SK-N-SH treated with all-trans-retinoic acid at 6 μM for 48 hours (cell line): ENCODE measurements around the gene PLA2G6.

ENCODE experiments used
- ATAC-seq: fragments of 200-7000 bp; cut with Tn5 transposase; 3 replicates; pipeline ENCODE4 v1.9.1; 2020; ENCODE audit warnings: mild to moderate bottlenecking, moderate library complexity
- ARNTL ChIP-seq: fragments of 450-650 bp; formaldehyde crosslinking; IDR thresholded peaks from 2 replicates; pipeline ENCODE4 v1.5.0; 2020; ENCODE audit warnings: low read depth, mild to moderate bottlenecking, moderate library complexity, borderline replicate concordance
- BACH2 ChIP-seq: fragments of 250-450 bp; sonication (Bioruptor Pico); IDR thresholded peaks from 2 replicates; pipeline ENCODE4 v1.9.0; 2021; ENCODE audit warnings: mild to moderate bottlenecking, borderline replicate concordance
- ESRRG ChIP-seq: fragments of 250-450 bp; sonication (Bioruptor Pico); IDR thresholded peaks from 2 replicates; pipeline ENCODE4 v1.6.1; 2021; ENCODE audit warnings: mild to moderate bottlenecking
- ISL1 ChIP-seq: fragments of 250-450 bp; sonication (Bioruptor Pico); IDR thresholded peaks from 2 replicates; pipeline ENCODE4 v2.1.2; 2022; ENCODE audit warnings: mild to moderate bottlenecking, moderate library complexity
- OSR1 ChIP-seq: fragments of 250-450 bp; sonication (Bioruptor Pico); IDR thresholded peaks from 2 replicates; pipeline ENCODE4 v1.8.0; 2022; ENCODE audit warnings: moderate library complexity, mild to moderate bottlenecking, inconsistent platforms
- PPARA ChIP-seq: fragments of 250-450 bp; sonication (Bioruptor Pico); IDR thresholded peaks from 2 replicates; pipeline ENCODE4 v1.5.0; 2020; ENCODE audit warnings: mild to moderate bottlenecking, borderline replicate concordance
- RARB ChIP-seq: fragments of 250-450 bp; sonication (Bioruptor Pico); IDR thresholded peaks from 2 replicates; pipeline ENCODE4 v1.8.0; 2021; ENCODE audit warnings: mild to moderate bottlenecking, moderate library complexity
- SNAI2 ChIP-seq: fragments of 250-450 bp; sonication (Bioruptor Pico); IDR thresholded peaks from 2 replicates; pipeline ENCODE4 v1.5.0; 2020; ENCODE audit warnings: mild to moderate bottlenecking, moderate library complexity
- TCF4 ChIP-seq: fragments of 250-450 bp; sonication (Bioruptor Pico); IDR thresholded peaks from 2 replicates; pipeline ENCODE4 v1.8.0; 2021; ENCODE audit warnings: mild to moderate bottlenecking, moderate library complexity, borderline replicate concordance
- TOX ChIP-seq: fragments of 250-450 bp; sonication (Bioruptor Pico); IDR thresholded peaks from 2 replicates; pipeline ENCODE4 v1.8.0; 2021; ENCODE audit warnings: mild to moderate bottlenecking, moderate library complexity, borderline replicate concordance
- ZC3H10 ChIP-seq: fragments of 250-450 bp; sonication (Bioruptor Pico); IDR thresholded peaks from 2 replicates; pipeline ENCODE4 v1.5.1; 2021; ENCODE audit warnings: mild to moderate bottlenecking, moderate library complexity
- ZFP3 ChIP-seq: fragments of 250-450 bp; sonication (Bioruptor Pico); IDR thresholded peaks from 2 replicates; pipeline ENCODE4 v1.5.0; 2020; ENCODE audit warnings: mild to moderate bottlenecking, moderate library complexity
- ZFP30 ChIP-seq: fragments of 450-650 bp; formaldehyde crosslinking; IDR thresholded peaks from 2 replicates; pipeline ENCODE4 v1.5.0; 2022; ENCODE audit warnings: mild to moderate bottlenecking, moderate library complexity
- ZNF565 ChIP-seq: fragments of 450-650 bp; formaldehyde crosslinking; conservative IDR thresholded peaks from 2 replicates; pipeline ENCODE4 v1.5.0; 2020; ENCODE audit warnings: low read depth, mild to moderate bottlenecking, moderate library complexity
- ZNF70 ChIP-seq: fragments of 450-650 bp; formaldehyde crosslinking; IDR thresholded peaks from 2 replicates; pipeline ENCODE4 v1.5.0; 2020; ENCODE audit warnings: mild to moderate bottlenecking, moderate library complexity
- TF ChIP-seq, protein P1 (sequence below): fragments of 250-450 bp; sonication (Bioruptor Pico); IDR thresholded peaks from 2 replicates; pipeline ENCODE4 v1.8.0; 2020; ENCODE audit warnings: mild to moderate bottlenecking, moderate library complexity, borderline replicate concordance
- TF ChIP-seq, protein P2 (sequence below): fragments of 250-450 bp; sonication (Bioruptor Pico); IDR thresholded peaks from 2 replicates; pipeline ENCODE4 v1.8.0; 2021; ENCODE audit warnings: low read depth, mild to moderate bottlenecking, moderate library complexity, borderline replicate concordance
- TF ChIP-seq, protein P3 (sequence below): fragments of 250-450 bp; sonication (Bioruptor Pico); IDR thresholded peaks from 2 replicates; pipeline ENCODE4 v1.5.1; 2020; ENCODE audit warnings: low read depth, mild to moderate bottlenecking, moderate library complexity
- TF ChIP-seq, protein P4 (sequence below): fragments of 250-450 bp; sonication (Bioruptor Pico); IDR thresholded peaks from 2 replicates; pipeline ENCODE4 v1.5.1; 2021; ENCODE audit warnings: mild to moderate bottlenecking, moderate library complexity

Gene PLA2G6

DNA sequence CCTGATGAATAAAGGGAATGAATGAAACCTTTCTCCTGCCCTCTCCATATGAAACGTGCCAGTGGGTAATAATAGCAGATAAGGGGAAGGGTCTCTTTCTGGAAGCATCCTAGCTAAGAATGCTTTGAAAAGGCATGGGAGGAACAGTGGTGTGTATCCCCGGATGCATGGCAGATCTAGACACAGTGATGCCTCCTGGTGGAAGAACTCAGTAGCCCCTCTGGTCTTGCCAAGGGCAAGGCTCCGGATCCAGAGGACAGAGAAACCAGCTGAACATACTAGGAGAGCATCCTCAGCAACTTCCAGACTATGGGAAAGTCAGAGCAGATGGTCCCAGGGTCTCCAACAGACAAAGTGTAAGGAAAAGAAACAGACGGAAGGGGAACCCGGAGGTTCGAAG lies 77.5 kb downstream of the PLA2G6 start:
- TF ChIP-seq, protein P1, sequence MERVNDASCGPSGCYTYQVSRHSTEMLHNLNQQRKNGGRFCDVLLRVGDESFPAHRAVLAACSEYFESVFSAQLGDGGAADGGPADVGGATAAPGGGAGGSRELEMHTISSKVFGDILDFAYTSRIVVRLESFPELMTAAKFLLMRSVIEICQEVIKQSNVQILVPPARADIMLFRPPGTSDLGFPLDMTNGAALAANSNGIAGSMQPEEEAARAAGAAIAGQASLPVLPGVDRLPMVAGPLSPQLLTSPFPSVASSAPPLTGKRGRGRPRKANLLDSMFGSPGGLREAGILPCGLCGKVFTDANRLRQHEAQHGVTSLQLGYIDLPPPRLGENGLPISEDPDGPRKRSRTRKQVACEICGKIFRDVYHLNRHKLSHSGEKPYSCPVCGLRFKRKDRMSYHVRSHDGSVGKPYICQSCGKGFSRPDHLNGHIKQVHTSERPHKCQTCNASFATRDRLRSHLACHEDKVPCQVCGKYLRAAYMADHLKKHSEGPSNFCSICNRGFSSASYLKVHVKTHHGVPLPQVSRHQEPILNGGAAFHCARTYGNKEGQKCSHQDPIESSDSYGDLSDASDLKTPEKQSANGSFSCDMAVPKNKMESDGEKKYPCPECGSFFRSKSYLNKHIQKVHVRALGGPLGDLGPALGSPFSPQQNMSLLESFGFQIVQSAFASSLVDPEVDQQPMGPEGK (CRISPR knock-in tag), result no peak
- no peak for TF ChIP-seq PPARA (CRISPR knock-in tag)
- no peak for TF ChIP-seq ARNTL (CRISPR knock-in tag)
- TF ChIP-seq ZFP3 (CRISPR knock-in tag), result no peak
- no peak for TF ChIP-seq ZFP30 (CRISPR knock-in tag)
- TF ChIP-seq, protein P2, sequence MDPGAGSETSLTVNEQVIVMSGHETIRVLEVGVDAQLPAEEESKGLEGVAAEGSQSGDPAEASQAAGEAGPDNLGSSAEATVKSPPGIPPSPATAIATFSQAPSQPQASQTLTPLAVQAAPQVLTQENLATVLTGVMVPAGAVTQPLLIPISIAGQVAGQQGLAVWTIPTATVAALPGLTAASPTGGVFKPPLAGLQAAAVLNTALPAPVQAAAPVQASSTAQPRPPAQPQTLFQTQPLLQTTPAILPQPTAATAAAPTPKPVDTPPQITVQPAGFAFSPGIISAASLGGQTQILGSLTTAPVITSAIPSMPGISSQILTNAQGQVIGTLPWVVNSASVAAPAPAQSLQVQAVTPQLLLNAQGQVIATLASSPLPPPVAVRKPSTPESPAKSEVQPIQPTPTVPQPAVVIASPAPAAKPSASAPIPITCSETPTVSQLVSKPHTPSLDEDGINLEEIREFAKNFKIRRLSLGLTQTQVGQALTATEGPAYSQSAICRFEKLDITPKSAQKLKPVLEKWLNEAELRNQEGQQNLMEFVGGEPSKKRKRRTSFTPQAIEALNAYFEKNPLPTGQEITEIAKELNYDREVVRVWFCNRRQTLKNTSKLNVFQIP (CRISPR knock-in tag), result no peak
- TF ChIP-seq SNAI2 (CRISPR knock-in tag), result no peak
- TF ChIP-seq ZNF565 (CRISPR knock-in tag), result no peak
- no peak for TF ChIP-seq ESRRG (CRISPR knock-in tag)
- TF ChIP-seq ZC3H10 (CRISPR knock-in tag), result no peak
- TF ChIP-seq OSR1 (CRISPR knock-in tag), result no peak
- TF ChIP-seq RARB, result no peak
- TF ChIP-seq, protein P3, sequence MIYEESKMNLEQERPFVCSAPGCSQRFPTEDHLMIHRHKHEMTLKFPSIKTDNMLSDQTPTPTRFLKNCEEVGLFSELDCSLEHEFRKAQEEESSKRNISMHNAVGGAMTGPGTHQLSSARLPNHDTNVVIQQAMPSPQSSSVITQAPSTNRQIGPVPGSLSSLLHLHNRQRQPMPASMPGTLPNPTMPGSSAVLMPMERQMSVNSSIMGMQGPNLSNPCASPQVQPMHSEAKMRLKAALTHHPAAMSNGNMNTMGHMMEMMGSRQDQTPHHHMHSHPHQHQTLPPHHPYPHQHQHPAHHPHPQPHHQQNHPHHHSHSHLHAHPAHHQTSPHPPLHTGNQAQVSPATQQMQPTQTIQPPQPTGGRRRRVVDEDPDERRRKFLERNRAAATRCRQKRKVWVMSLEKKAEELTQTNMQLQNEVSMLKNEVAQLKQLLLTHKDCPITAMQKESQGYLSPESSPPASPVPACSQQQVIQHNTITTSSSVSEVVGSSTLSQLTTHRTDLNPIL (CRISPR knock-in tag), result no peak
- no peak for TF ChIP-seq BACH2 (CRISPR knock-in tag)
- TF ChIP-seq TOX, result no peak
- TF ChIP-seq TCF4 (CRISPR knock-in tag), result no peak
- TF ChIP-seq, protein P4, sequence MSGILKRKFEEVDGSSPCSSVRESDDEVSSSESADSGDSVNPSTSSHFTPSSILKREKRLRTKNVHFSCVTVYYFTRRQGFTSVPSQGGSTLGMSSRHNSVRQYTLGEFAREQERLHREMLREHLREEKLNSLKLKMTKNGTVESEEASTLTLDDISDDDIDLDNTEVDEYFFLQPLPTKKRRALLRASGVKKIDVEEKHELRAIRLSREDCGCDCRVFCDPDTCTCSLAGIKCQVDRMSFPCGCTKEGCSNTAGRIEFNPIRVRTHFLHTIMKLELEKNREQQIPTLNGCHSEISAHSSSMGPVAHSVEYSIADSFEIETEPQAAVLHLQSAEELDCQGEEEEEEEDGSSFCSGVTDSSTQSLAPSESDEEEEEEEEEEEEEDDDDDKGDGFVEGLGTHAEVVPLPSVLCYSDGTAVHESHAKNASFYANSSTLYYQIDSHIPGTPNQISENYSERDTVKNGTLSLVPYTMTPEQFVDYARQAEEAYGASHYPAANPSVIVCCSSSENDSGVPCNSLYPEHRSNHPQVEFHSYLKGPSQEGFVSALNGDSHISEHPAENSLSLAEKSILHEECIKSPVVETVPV (CRISPR knock-in tag), result no peak
- no peak for TF ChIP-seq ISL1
- ATAC-seq, result peak; percentile 52; the same call in 2 of the 3 replicates

DNA sequence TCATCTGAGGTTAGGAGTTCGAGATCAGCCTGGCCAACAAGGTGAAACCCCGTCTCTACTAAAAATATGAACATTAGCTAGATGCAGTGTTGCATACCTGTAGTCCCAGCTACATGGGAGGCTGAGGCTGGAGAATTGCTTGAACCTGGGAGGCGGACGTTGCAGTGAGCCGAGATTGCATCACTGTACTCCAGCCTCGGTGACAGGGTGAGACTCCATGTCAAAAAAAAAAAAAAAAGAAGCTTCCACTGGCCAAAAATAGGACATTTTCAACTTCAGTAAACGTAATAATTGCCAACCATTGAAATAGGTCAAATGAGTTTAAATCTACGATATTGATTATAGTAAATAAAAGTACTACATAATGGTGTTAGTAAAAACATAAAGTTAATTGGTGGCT lies 78.0 kb downstream of the PLA2G6 start:
- TF ChIP-seq ARNTL (CRISPR knock-in tag) (no peak), RARB (no peak), ESRRG (CRISPR knock-in tag) (no peak), ZFP30 (CRISPR knock-in tag) (no peak), ISL1 (no peak), BACH2 (CRISPR knock-in tag) (no peak)
- ATAC-seq, result no peak

DNA sequence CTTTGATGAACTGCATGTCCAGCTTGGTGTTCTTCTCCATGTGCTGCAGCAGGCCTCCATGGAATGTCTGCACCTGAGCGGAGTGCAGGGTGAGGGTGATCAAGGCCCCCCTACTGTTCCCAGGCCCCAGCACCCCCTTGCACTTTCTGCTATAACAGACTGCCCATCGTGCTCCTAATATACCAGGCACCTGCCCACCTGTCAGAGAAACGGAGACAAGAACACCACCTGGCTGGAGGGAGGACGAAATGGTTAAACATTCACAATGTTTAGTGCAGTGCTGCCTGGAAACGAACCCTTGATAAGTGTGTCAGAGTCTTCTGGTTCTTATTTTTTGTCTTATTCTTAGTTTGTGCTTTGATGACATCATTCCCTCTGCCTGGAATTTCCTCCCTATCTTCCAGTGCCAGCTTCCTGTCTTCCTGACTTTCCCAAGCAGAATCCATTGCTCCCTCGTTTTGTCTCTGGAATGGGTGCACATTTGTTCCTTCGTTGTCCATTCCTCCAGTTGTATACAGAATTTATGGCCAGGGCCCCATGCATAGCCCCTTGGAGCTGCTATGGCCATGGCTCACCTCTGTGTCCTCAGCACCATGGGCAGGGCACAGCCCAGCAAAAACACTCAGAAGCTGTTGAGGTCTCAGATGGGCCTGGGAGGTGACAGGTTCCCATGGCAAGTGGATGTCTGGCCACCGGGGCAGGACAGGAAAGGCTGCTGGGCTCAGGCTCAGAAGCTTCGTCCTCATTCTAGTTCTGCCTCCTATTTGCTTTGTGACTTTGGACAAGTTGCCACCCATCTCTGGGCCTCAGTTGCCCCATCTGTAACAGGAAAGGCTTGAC lies 83.0 kb downstream of the PLA2G6 start:
- TF ChIP-seq ARNTL (CRISPR knock-in tag) (no peak), ZNF70 (no peak)
- ATAC-seq, result peak; percentile 47; the same call in 2 of the 3 replicates

DNA sequence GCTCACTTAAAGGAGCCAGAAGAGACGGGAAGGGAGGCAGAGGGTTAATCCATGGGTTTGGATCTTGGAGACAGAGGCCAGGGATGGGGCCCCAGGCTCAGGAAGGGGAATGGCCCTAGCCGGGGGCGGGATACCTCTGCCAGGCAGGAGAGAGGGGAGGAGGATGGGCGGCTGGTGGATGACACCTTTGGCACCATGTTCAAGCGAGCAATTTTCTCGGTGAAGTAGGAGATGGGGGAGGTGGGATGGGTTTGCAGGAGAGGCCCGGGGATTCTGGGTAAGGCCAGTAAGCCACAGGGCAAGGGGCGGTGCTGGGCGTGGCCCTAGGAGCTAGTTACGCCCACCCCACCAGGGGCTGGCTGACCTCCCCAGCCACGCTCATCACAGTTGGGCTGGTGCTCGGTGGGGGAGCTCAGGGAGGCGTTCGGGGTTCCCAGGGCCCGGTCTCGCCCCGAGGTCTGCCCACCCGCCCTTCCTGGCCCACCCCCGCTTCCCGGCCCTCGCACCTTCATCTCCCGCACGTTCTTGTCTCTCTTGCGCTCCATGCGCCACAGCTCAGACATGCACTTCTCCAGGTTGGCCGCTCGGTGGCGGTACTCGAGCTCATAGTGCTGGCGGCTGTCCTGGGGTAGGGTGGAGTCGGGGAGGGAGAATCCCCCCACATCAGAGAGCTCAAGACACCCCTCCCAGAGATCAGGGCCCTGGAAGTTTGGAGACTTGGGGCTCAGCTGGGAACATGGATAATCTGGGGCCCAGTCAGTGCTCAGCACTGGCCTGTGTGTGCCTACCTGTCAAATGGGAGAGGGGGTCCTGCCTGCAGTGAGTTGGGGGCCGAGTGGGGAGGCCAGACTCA lies 83.8 kb downstream of the PLA2G6 start:
- no peak for ATAC-seq
- TF ChIP-seq RARB (no peak), ARNTL (CRISPR knock-in tag) (no peak), BACH2 (CRISPR knock-in tag) (no peak)
- TF ChIP-seq, protein P4 (CRISPR knock-in tag), result no peak
- TF ChIP-seq, all 23 proteins: peak for 0
